Right lobe of liver (tissue), 4 donors: ENCODE data around the gene TESK1.

Experiments
- POLR2A ChIP-seq: fragments of 450-650 bp; IDR thresholded peaks from one replicate; pipeline ENCODE4 v1.6.1; 2017; ENCODE audit warnings: antibody characterized with exemption, mild to moderate bottlenecking
- TF ChIP-seq, protein P1 (sequence below), 4 donors: fragments of 200-600 bp in 3 of 4; fragments of 450-650 bp in 1 of 4; IDR thresholded peaks; one replicate each; pipeline versions ENCODE4 v1.5.1 to v1.8.0; 2016 to 2022; ENCODE audit warnings: antibody characterized with exemption in 4 of 4, mild to moderate bottlenecking in 2 of 4
- donor health status: DM: no; HTN: no; CAD: no.
- donor health status: DM: no; HTN: no; CAD: no.
- donor health status: DM: no; HTN: yes; CAD: no.

DNA sequence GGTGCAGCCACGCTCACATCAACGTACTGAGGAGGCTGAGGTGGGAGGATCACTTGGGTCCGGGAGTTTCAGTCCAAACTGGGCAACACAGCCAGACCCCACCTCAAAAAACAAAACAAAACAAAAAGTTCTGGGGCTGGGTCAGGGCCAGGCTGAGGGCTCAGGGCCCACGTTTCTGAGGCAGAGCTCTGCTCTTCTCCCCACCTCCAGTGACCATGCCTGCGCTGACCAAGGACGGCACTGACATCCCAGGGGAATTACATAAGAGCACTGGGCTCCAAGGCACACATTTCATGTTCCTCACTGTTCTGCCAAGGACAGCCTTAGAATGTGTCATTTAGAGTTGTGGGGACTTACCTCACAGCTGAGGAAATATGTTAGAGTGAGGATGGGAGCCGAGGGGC is 40.4 kb upstream of the TESK1 start:
- TF ChIP-seq, protein P1, sequence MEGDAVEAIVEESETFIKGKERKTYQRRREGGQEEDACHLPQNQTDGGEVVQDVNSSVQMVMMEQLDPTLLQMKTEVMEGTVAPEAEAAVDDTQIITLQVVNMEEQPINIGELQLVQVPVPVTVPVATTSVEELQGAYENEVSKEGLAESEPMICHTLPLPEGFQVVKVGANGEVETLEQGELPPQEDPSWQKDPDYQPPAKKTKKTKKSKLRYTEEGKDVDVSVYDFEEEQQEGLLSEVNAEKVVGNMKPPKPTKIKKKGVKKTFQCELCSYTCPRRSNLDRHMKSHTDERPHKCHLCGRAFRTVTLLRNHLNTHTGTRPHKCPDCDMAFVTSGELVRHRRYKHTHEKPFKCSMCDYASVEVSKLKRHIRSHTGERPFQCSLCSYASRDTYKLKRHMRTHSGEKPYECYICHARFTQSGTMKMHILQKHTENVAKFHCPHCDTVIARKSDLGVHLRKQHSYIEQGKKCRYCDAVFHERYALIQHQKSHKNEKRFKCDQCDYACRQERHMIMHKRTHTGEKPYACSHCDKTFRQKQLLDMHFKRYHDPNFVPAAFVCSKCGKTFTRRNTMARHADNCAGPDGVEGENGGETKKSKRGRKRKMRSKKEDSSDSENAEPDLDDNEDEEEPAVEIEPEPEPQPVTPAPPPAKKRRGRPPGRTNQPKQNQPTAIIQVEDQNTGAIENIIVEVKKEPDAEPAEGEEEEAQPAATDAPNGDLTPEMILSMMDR (IDR thresholded peaks at IDR 0.05), result no peak
- TF ChIP-seq POLR2A, result no peak
